Esophagus squamous epithelium (tissue), 5 donors: ENCODE data around the gene ASMTL. TPM values are rescaled to one million over a fixed set of nuclear protein-coding genes. Genes with fewer than 3 reads are reported as not detected.

Experiments used
- DNase-seq: peaks from one replicate; lab custom pipeline; 2025; lab: John Stamatoyannopoulos, UW
- H3K27ac ChIP-seq, 4 donors: fragments of 200-600 bp; sonication (generic); one replicate each; pipeline ENCODE4 v1.5.1; 2016 to 2019; ENCODE audit warnings: mild to moderate bottlenecking in 1 of 4
- H3K27me3 ChIP-seq, 4 donors: fragments of 200-600 bp; sonication (generic); 1 replicate in 3 of 4; 2 replicates in 1 of 4; pipeline versions ENCODE4 v1.5.1 to v1.6.0; 2017 to 2021; ENCODE audit warnings: antibody characterized with exemption in 1 of 4
- H3K36me3 ChIP-seq, 3 donors: fragments of 200-600 bp; sonication (generic); one replicate each; pipeline ENCODE4 v1.5.1; 2016 to 2019
- H3K4me1 ChIP-seq, 3 donors: fragments of 200-600 bp; sonication (generic); one replicate each; pipeline ENCODE4 v1.5.1; 2017 to 2019
- H3K4me3 ChIP-seq, 4 donors: fragments of 200-600 bp; sonication (generic); 1 replicate in 3 of 4; 2 replicates in 1 of 4; pipeline ENCODE4 v1.5.1; 2016 to 2019; ENCODE audit warnings: mild to moderate bottlenecking in 2 of 4, moderate library complexity in 1 of 4
- H3K9me3 ChIP-seq, 3 donors: fragments of 200-600 bp; sonication (generic); one replicate each; pipeline ENCODE4 v1.5.1; 2016 to 2019
- CTCF ChIP-seq, 6 experiments: fragments of 450-650 bp in 4 of 6; fragments of 200-600 bp in 2 of 6; sonication (generic) in 2 of 6; IDR thresholded peaks; one replicate each; pipeline ENCODE4 v1.5.1; 2016 to 2019; ENCODE audit warnings: antibody characterized with exemption in 6 of 6, mild to moderate bottlenecking in 4 of 6, moderate library complexity in 4 of 6
- POLR2A ChIP-seq, 4 donors: fragments of 450-650 bp; IDR thresholded peaks; one replicate each; pipeline ENCODE4 v1.6.1; 2017; ENCODE audit warnings: antibody characterized with exemption in 4 of 4, mild to moderate bottlenecking in 4 of 4, moderate library complexity in 3 of 4
- WGBS, 2 donors: methylation state at CpG; one replicate each; pipeline ENCODE4 v1.1.5; 2018; 5-methylcytosine and 5-hydroxymethylcytosine counted together
- intact Hi-C: fragments of 100-400 bp; cut with DNase I; formaldehyde crosslinking; loops from one replicate; pipeline ENCODE4 v1.15.0; 2022
- total RNA-seq, 4 donors: library from RNA; depleted of rRNA; stranded (reverse); fragments of >200 nt; gene quantifications; one replicate each; pipeline ENCODE4 v1.1.0, GENCODE V29; 2016
- donor health status: DM: yes; HTN: yes; CAD: no.

ASMTL gene
- total RNA-seq, 4 donors from 2014 or later, result 4.4 to 21.4 (median 11.1) TPM

- intact Hi-C loops, result no loop called here
- H3K27ac ChIP-seq, result peak overlapping the region in 1 of 4 donors; percentile 62
These were observed 10.9 kb upstream of the ASMTL start for GRCh38 chrX:1463581-1463980.

DNA sequence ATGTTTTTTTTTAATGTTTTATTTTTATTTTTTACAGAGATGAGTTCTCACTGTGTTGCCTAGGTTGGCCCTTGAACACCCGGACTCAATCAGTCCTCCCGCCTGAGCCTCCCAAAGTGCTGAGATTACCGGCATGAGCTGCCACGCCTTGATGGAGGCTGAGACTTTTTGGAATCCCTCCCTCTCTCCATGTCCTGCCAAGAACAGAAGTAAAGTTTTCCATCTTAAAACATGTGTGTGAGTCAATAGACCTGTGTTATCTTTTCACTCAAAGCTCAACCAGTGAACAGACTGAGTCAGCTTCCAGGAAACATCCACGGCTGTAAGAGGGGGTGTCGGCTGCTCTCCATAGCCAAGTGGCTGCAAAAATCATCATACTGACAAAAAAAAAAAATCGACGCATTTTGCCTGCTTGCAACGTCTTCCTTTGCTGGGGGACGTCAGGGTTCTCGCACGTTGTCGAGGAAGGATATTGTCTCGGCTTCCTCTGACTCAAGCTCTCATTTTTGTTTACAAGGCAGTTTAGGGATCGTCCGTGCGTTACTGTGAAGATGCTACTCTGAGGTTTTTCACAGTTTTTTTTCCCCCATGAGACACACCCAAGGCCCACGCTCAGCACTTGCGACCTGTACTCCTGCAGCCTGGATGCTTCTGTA lies 10.0 kb upstream of the ASMTL start:
- H3K4me3 ChIP-seq, result no peak overlapping the region
- intact Hi-C loops, result no loop called here
- peaks cover 0 to 44% (median 0%) of the 10 kb centered on the region in 4 donors for H3K27me3 ChIP-seq
- H3K9me3 ChIP-seq, result no peaks in the 10 kb centered on the region
- H3K27ac ChIP-seq, result peak overlapping the region in 2 of 4 donors; percentile 5 to 62
- no peaks in the 10 kb centered on the region for H3K36me3 ChIP-seq
- TF ChIP-seq CTCF (IDR thresholded peaks at IDR 0.05) (no peak), POLR2A (IDR thresholded peaks at IDR 0.05) (no peak)
- WGBS, 2 donors, result 54 to 56% methylated on average over 19 of the region's 19 CpGs
- DNase-seq, result no peak
- peaks cover 0 to 21% (median 0%) of the 10 kb centered on the region in 3 donors for H3K4me1 ChIP-seq

More at GRCh38 chrX:1463581-1463980, 10.9 kb upstream of the ASMTL start:
- Histone ChIP-seq H3K36me3 (no peaks in the 10 kb centered on the region), H3K4me3 (no peak overlapping the region), H3K4me1 (peaks cover 0 to 21% (median 0%) of the 10 kb centered on the region in 3 donors), H3K27me3 (peaks cover 0 to 52% (median 0%) of the 10 kb centered on the region in 4 donors), H3K9me3 (no peaks in the 10 kb centered on the region)
- TF ChIP-seq POLR2A (IDR thresholded peaks at IDR 0.05), result no peak
- 75 to 82% methylated on average over 2 to 5 of the region's 5 CpGs for WGBS, 2 donors
- no peak for DNase-seq

DNA sequence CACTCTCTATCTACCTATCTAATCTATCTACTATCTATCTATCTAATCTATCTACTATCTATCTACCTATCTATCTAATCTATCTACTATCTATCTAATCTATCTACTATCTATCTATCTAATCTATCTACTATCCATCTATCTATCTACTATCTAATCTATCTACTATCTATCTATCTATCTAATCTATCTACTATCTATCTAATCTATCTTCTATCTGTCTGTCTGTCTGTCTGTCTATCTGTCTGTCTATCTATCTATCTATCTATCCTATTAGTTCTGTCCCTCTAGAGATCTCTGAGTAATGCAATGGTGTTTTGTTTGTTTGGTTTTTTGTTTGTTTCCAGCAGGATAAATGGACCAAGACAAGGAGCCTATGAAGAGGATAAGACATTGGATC lies 9.4 kb upstream of the ASMTL start:
- Histone ChIP-seq H3K4me3 (no peak overlapping the region), H3K27ac (no peak overlapping the region), H3K36me3 (no peaks in the 10 kb centered on the region), H3K9me3 (no peaks in the 10 kb centered on the region), H3K27me3 (peaks cover 0 to 38% (median 0%) of the 10 kb centered on the region in 4 donors), H3K4me1 (peaks cover 0 to 21% (median 0%) of the 10 kb centered on the region in 3 donors)
- TF ChIP-seq POLR2A (IDR thresholded peaks at IDR 0.05) (no peak), CTCF (IDR thresholded peaks at IDR 0.05) (no peak)
- DNase-seq, result no peak
- intact Hi-C loops, result no loop called here

DNA sequence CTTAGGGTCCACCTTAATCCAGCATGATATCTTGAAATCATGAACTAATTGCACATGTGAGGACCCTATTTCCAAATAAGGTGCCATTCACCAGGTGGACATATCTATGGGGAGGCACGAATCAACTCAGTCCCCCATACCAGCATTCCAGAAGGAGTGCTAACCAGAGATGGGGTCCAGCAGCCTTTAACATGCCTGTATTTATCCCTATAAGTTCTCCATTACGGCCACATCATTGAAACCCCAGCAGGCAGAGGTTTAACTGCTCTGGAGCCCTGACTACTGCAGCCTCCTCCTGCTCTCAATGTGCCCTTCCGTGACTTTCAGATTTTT lies 3.2 kb upstream of the ASMTL start:
- Histone ChIP-seq H3K4me1 (peaks cover 11 to 24% (median 12%) of the 10 kb centered on the region in 3 donors), H3K4me3 (no peak overlapping the region), H3K36me3 (no peaks in the 10 kb centered on the region), H3K27ac (no peak overlapping the region), H3K27me3 (no peaks in the 10 kb centered on the region), H3K9me3 (no peaks in the 10 kb centered on the region)
- 57 to 87% methylated on average over 3 of the region's 3 CpGs for WGBS, 2 donors
- DNase-seq, result no peak
- TF ChIP-seq CTCF (IDR thresholded peaks at IDR 0.05), result no peak
- no peak for TF ChIP-seq POLR2A (IDR thresholded peaks at IDR 0.05)
- intact Hi-C loops, result loop anchor here (10.0 kb wide), 1 partner anchor 139 kb away; the partner anchor contains the start of gene AKAP17A

GRCh38 chrX:1453951-1454785 lies 1.5 kb upstream of the ASMTL start:
- intact Hi-C loops, result loop anchor here (10.0 kb wide), 1 partner anchor 141 kb away; the partner anchor contains the start of gene AKAP17A

More at GRCh38 chrX:1453951-1454785, 1.5 kb upstream of the ASMTL start:
- H3K4me3 ChIP-seq, result peak overlapping the region; percentile 40 to 94 (median 90)
- DNase-seq, result no peak
- no peaks in the 10 kb centered on the region for H3K27me3 ChIP-seq
- WGBS, 2 donors, result 9 to 27% methylated on average over 3 to 7 of the region's 45 CpGs
- peaks cover 11 to 33% (median 15%) of the 10 kb centered on the region in 3 donors for H3K4me1 ChIP-seq
- no peaks in the 10 kb centered on the region for H3K9me3 ChIP-seq
- H3K36me3 ChIP-seq, result no peaks in the 10 kb centered on the region
- peak; percentile 91 to 97 (median 94) for TF ChIP-seq CTCF (IDR thresholded peaks at IDR 0.05)
- TF ChIP-seq POLR2A (IDR thresholded peaks at IDR 0.05), result no peak
- H3K27ac ChIP-seq, result peak overlapping the region; percentile 51 to 96 (median 94)
